8988T (cell line): ENCODE data around the gene WNT7A.

Experiments
- DNase-seq: peaks from one replicate; pipeline ENCODE4 v3.0.0; 2011

WNT7A gene

DNA sequence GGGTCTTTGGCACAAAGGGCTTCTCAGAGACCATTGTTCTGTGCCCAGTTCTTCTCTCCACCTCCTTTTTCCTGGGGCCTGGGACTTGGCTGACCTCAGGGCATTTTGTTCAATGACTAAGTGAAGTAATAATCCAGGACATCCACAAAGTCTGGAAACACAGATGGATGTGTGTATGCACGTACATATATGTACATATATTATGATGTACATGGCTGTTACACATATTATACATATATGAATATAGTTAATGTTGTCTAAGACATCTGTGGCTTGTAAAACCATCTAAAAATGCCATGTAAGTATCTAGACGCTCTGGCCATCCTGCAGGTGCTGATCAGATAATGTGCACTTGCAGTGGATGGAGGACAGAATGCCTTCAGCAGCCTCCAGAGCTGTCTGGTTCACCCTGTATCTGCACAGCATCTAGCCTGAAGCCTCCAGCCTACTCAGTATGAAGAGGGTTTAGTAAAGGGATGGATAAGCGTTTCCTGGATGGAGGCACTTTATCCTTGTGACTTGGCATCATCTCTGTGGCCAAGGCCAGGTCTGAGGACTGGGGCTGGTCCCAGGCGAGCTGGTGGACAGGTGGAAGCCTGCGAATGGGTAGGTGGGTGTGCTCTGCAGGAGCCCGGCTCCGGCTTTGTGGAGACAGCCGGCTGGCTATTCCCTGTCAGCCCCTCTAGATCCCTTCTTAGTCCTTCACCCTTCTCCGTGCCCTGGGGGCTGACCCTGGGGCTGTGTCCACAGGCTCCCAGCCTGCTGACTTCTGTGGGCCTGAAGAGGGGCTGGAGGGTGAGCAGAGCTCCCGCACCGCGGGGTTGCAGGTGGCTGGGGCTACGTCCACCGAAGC is 88.4 kb downstream of the WNT7A start:
- DNase-seq = no peak

DNA sequence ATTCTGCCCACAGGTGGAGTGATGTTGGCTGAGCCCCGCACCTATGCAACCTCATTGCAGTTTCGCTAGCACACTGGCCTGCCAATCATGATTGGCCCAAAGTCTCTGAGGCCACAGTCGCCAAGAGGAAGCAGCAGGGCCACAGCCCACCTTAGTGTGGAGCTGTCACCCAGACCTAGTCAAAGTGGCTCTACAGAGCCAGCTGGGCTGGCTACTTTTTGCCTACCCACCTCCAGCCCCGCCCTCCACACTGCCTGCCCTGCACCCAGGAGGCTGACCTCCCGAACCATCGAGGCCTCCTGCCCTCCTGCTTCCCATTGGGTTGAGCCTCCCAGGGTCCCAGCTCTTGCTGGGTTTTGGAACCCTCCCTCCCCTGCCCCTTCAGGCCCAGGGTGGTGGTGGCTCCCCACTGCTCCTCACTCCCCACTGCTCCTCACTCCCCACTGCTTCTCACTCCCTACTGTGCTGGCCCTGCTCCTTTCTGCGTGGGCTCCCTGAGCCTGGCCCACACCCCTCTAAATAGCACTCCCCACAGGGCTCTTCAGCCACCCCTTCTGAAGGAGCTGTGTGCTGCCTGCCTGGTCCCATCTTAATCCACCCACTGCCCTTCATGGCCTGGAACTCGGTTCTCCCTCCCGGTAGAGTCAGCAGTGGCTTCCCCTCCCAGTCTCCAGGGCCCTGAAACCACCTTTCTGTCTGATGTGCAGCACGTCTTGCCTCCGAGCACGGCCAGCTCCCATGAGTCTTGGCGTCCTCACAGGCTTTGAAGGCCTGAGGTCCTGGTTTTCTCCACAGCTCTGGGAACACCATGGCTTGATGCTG is 89.3 kb downstream of the WNT7A start:
- no peak for DNase-seq

DNA sequence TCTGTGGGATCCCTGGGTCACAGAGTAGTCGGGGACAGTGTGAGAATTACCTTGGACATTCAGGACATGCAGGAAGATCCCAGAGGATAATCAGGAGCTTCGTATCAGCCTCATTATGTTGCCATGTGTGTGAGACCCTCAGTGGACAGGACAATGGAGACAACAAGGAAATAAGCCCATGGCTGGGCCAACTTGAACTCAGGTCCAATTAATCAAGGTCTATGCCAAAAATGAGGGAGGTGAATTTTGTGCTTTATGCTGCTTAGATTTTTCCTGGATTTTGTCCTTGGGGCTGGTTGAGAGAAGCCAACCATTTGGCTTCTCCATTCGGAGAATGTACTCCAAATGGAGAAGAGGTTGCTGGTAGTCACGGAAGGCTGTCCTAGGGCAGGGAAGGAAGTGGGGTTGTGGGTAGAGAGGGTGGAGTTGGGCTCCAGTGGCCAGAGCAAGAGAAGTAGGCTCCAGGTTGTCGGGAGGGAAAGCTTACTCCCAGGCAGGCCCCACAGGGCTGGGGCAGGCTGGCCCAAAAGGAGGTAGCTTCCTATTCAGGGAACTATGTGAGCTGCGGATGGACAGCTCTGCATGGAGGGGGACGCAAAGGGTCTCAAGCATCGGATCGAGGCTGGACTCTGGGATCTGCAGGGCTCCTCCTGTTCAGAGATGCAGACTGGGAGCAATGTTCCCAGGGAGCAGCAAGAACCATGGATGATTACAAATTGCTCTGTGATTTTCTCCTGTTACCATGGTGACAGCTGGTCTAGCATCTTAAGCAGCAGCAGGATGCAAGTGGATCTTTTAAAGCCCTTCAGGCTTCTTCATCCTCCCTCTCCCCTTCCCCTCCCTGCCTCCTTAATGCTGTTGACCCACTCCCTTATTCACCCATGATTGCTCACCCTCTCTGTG is 91.1 kb downstream of the WNT7A start:
- DNase-seq = no peak

DNA sequence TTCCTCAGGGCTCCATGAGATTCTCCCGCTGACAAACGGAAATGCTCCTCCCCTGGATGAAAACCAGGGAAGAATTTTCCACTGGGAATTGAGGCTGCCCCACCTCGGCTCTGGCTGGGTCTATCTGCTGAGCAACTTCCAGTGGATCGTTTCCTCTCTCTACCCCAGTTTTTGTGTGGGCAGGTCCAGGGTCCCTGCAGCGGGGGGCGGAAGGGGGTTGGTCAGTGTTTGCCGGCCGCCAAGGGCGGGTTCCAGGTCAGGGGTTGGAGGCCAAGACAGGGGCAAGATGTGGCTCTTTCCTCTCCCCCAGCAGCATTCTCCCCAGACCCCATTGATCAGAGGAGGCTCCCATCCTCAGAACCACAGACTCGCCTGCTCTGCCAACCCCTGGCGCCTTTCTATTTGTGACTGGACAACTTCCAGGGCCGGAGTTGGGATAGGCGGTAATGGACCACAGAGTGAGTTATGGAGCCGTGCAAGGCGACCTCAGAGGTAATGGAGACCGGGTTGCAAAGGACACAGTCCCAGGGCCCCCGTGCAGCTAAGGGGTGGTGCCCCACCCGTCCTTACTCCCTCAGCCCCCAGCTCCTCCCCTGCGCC is 92.2 kb downstream of the WNT7A start:
- DNase-seq = no peak

GRCh38 chr3:13786811-13787210 is 93.1 kb downstream of the WNT7A start:
- DNase-seq = no peak

- DNase-seq = no peak
Observed at GRCh38 chr3:13785853-13786436, 93.9 kb downstream of the WNT7A start.

DNA sequence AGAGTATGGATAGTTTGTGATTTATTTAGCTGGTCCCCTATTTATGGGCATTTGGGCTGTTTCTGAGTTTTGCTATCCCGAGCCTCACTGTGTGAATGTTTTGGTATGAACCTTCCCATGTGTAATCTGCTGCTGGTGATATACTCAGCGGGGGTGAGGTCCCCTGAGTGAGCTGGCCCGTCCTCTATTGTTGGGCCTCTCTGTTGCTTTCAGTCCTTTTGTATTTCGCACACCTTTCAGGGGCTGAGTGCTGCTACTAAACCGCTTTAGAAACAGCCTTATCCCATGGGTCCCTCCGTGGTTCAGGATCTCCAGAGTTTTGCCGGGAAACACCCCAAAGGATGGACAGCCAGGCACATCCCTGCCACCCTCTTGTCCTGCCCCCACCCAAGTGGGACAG is 94.5 kb downstream of the WNT7A start:
- DNase-seq = no peak

DNA sequence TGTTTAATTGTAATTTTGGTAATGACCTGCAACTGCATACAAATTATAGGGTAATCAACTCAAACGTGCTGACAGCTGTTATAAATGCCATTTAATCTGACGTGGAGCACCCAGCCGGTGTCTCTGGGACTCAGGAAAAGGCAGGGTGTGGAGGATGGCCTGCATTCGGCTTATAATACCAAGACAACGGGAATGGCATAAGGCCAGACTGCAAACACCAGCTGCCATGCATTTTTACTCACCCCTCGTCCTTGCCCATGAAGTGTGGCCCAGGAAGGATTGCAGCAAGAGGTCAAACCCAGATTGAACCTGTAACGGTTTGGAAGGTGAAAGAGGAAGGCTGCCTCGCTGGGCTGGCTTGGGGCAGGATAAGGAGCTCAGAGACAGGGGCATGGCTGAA is 96.4 kb downstream of the WNT7A start:
- no peak for DNase-seq

GRCh38 chr3:13782501-13782900 is 97.4 kb downstream of the WNT7A start:
- no peak for DNase-seq

- no peak for DNase-seq
Observed at GRCh38 chr3:13781417-13781816, 98.5 kb downstream of the WNT7A start.

DNA sequence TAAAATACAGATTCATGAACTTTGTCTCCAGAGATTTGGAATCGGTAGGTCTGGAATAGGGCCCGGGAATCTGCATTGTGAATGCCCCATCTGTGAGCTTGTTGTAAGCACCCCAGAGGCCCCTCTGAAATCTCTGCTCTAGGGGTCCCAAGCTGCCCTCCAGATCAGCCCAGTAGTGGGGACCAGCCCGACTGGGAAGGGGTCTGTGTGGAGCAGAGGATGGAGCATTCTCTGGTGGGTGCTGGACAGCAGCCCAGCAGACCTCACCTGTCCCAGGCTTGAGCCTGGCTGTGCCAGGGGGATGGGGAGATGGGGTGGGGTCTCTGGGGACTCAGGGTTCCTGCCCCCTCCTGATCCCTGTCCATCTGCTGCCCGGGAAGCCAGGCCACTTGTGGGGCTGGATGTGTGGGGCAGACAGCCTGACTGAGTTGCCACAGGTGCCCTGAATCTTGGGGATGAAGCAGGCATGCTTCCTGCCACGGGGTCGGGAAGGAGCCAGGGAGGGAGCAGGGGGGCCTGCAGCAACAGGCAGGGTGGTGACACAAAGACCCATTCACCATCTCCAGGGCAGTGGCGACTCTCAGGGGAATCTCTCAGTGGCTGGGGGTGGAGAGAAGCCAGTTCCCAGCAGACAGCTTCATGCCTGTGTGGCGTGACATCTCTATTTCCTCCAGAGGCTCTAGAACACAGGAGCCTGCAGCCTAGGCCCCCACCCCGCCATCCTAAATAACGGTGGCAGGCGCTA is 99.3 kb downstream of the WNT7A start:
- no peak for DNase-seq

DNA sequence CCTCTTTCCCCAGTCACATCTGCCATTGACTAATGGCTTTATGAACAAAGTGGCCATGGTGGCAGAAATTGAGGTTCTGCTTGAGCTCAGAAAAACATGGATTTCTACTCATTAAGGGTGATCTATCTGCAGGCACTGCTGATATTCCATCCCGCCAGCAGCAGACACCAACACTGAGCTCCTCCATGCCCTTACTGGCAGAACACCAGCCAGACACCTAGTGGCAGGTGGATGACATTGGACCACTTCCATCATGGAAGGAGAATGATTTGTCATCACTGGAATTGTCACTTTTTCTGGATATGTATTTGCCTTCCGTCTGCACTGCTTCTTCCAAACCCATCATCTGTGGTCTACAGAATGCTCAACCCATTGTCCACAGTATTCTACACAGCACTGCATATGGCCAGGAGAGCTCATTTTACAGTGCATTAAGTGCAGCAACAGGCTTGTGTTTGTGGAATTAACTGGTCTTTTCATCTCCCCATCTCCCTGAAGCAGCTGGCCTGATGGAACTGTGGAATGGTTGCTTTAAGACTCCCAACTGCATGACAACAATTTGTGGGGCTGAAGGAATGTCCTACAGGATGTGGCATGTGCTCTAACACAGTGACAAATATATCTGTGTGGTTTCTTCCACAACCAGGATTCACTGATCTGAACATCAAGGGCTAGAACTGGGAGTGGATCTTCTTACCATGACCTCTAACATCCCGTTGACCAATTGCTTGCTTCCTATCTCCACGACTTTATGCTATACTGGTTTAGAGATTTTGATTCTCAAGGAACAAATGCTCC is 103.4 kb downstream of the WNT7A start:
- no peak for DNase-seq

DNA sequence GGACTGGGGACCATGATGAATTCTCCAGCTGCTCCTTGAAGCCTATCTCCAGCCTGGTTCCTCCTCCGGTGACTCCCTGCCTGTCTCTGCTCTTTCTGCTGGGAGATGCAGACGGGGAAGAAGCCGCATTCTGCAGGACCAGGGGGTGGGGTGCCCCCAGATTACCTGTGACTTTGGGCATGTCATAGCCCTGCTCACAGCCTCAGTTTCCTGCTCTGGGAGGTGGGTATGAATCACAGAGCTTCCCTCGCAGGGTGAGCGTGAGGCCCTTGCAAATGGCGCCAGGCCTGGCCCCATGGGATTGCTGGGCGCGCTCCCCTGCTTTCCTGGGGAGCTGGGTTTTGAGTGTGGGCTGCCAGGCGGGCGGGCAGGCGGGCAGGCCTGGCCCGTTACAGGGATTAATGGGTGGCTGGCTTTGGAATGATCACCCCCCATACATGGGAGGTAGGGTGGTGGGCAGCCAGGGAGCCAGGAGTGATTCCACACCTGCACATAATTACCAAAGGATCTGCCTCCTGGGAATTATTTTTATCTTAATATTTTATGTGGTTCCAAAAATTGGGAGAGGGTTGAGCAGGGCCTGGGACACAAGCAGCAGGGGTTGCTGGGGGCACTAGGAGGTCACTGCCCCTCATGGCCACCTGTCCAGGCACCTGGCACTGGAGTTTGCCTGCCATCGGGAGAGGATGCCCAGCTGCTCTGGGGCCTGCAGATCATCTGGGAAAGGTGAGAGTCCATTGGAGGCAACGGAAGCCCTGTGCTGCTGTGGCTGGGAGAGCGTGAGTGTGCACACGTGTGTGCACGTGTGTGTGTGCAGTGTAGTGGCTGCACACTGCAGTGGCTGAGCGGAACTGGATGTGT is 106.8 kb downstream of the WNT7A start:
- DNase-seq = no peak

GRCh38 chr3:13772321-13772745 is 107.5 kb downstream of the WNT7A start:
- DNase-seq = no peak

DNA sequence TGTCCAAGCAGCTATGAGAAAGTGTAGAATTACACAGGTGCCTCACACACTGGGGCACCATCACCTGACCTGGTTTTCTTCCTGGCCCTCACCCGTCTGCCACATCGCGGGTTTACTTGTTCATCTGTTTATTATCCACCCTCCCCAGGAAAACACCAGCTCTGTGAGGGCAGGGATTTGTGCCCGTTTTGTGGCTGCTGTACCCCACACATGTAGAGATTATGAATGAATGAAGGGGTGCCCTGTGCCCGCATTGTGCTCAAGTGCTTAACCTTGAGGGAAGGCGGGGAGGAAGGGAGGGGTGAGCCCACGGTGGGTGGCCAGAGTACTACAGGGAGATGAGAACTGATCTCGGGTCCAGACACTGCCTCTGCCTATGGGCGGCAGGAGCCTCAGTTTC is 108.4 kb downstream of the WNT7A start:
- no peak for DNase-seq

DNA sequence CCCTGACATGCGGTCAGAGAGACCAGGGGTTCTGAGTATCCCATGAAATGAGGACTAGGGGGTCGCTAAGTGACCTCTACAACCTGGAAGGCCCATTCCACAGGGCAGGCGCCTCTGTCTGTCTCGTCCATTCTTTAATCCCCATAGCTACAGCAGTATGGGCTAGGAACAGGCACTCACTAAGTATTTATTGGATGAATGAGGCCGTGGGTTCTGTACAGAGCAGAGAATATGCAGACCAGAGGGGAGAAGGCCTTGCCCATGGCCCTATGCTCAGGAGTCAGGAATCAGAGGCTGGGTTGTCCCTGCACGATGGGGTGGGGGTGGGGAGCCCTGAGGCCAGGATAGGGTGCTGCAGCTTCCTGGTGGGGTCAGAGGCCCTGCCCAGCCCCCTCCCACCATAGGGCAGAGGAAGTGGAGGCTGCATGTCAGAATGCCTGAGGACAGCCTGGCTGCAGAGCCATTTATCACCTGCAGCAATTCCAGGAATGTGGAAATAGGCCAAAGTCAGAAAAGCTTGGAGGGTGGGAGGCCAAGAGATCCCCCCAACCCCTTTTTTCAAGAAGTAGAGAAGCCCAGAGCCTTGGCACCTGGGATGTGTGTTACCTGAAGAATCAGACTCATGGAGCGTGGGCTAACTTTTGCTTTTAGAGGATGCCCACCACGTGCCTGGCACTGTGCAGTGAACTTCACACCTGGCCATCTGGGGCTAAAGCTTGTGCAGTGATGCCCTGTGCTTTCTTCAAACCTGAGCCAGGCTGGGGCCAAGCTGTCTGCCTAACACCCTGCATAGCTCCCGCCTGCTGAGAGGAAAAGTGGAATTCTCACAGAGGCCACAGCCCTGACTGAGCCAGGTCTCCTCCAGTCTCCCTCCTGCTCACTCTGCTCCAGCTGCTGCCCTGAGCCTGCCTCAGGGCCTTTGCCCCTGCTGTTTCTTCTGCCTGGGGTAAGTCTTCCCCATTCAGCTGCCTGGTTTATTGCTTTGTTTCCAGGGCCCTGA is 109.4 kb downstream of the WNT7A start:
- DNase-seq = no peak

- DNase-seq = no peak
Observed at GRCh38 chr3:13769422-13769821, 110.4 kb downstream of the WNT7A start.

DNA sequence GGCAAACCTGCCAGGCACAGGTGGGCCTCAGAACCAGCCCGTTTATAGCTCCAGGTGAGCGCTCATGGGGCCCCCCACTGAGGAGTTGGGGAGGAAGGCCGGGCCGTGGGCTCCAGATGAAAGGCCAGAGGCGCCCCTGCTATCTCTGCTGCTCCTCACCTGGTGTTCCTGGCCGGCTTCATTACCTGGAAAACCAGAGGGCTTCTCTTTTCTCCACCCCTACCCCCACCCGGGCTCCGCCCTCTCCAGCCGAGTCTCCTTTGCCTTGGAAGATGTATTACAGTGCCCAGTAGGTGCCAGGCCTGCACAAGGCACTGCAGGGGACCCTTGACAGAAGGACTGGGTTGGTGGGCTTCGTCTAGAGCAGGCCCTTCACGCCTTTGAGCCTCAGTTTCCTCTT is 111.4 kb downstream of the WNT7A start:
- DNase-seq = no peak
